Left lobe of liver (tissue), 2 donors: ENCODE results near the gene DNAH2. TPM values are rescaled to one million over a fixed set of nuclear protein-coding genes. Genes with fewer than 3 reads are reported as not detected.

ENCODE experiments used
- ATAC-seq: fragments of 200-7000 bp; cut with Tn5 transposase; one replicate; pipeline ENCODE4 v1.9.1; 2020; ENCODE audit warnings: mild to moderate bottlenecking, moderate library complexity
- DNase-seq: peaks from one replicate; pipeline ENCODE4 v3.0.0-alpha.2; 2020; ENCODE audit warnings: low spot score
- total RNA-seq: library from RNA; stranded (reverse); gene quantifications from one replicate; pipeline ENCODE4 v1.2.1, GENCODE V29; 2021
- donor health status: DM: no; HTN: no; CAD: no; lungs with moderate emphysema.
- donor health status: DM: no; HTN: yes; CAD: no.

The DNAH2 gene
- total RNA-seq, 1 donor from 2014 or later: 0.15 TPM

- no peak for DNase-seq
- no peak for ATAC-seq
Observed at GRCh38 chr17:7721612-7722011, 4.1 kb downstream of the DNAH2 start.

GRCh38 chr17:7727886-7728285 is 10.3 kb downstream of the DNAH2 start:
- DNase-seq (no peak), ATAC-seq (no peak)

- DNase-seq: no peak
- no peak for ATAC-seq
Observed at GRCh38 chr17:7729816-7730215, 12.3 kb downstream of the DNAH2 start.

GRCh38 chr17:7732981-7733539 is 15.5 kb downstream of the DNAH2 start:
- DNase-seq (no peak), ATAC-seq (no peak)

- ATAC-seq (no peak), DNase-seq (no peak)
Observed at GRCh38 chr17:7737601-7738000, 20.1 kb downstream of the DNAH2 start.

GRCh38 chr17:7739746-7740145 is 22.2 kb downstream of the DNAH2 start:
- no peak for DNase-seq
- no peak for ATAC-seq

GRCh38 chr17:7740481-7741001 is 23.0 kb downstream of the DNAH2 start:
- ATAC-seq (no peak), DNase-seq (no peak)

GRCh38 chr17:7742729-7743128 is 25.2 kb downstream of the DNAH2 start:
- DNase-seq (no peak), ATAC-seq (no peak)

GRCh38 chr17:7744416-7744815 is 26.9 kb downstream of the DNAH2 start:
- no peak for DNase-seq
- ATAC-seq: no peak

- ATAC-seq: no peak
- no peak for DNase-seq
Observed at GRCh38 chr17:7745748-7746470, 28.4 kb downstream of the DNAH2 start.

- DNase-seq (no peak), ATAC-seq (no peak)
Observed at GRCh38 chr17:7747635-7748071, 30.1 kb downstream of the DNAH2 start.

- DNase-seq: no peak
- no peak for ATAC-seq
Observed at GRCh38 chr17:7748076-7748775, 30.7 kb downstream of the DNAH2 start.

- DNase-seq: no peak
- no peak for ATAC-seq
Observed at GRCh38 chr17:7750321-7750821, 32.8 kb downstream of the DNAH2 start.

- no peak for DNase-seq
- ATAC-seq: no peak
Observed at GRCh38 chr17:7754656-7755055, 37.1 kb downstream of the DNAH2 start.

- ATAC-seq (no peak), DNase-seq (no peak)
Observed at GRCh38 chr17:7755095-7755890, 37.7 kb downstream of the DNAH2 start.

GRCh38 chr17:7756968-7757367 is 39.4 kb downstream of the DNAH2 start:
- ATAC-seq (no peak), DNase-seq (no peak)

- ATAC-seq (no peak), DNase-seq (no peak)
Observed at GRCh38 chr17:7763919-7764318, 46.4 kb downstream of the DNAH2 start.

GRCh38 chr17:7767004-7767403 is 49.5 kb downstream of the DNAH2 start:
- DNase-seq: no peak
- ATAC-seq: no peak

- no peak for ATAC-seq
Observed at GRCh38 chr17:7767405-7768021, 50.0 kb downstream of the DNAH2 start.

GRCh38 chr17:7769854-7770253 is 52.3 kb downstream of the DNAH2 start:
- ATAC-seq (no peak), DNase-seq (no peak)

More at GRCh38 chr17:7767405-7768021, 50.0 kb downstream of the DNAH2 start:
- DNase-seq: no peak
